WTC11 (cell line): ENCODE measurements around the gene MCCC2. TPM values are rescaled to one million over a fixed set of nuclear protein-coding genes. Genes with fewer than 3 reads are reported as not detected.

Experiments
- ATAC-seq: fragments of 200-7000 bp; cut with Tn5 transposase; 2 replicates; pipeline ENCODE4 v1.10.0; 2021; ENCODE audit warnings: mild to moderate bottlenecking, moderate library complexity
- CTCF ChIA-PET: fragments of 300-600 bp; sonication (Branson Sonifier 250); formaldehyde crosslinking; loops from one replicate; lab custom pipeline; 2021; ENCODE audit warnings: antibody characterized with exemption; lab: Charles Lee
- POLR2A ChIA-PET: fragments of 350-600 bp; sonication (Branson Sonifier 250); formaldehyde crosslinking; loops from one replicate; lab custom pipeline; 2021; ENCODE audit warnings: antibody characterized with exemption; lab: Charles Lee
- DNase-seq: peaks from one replicate; pipeline ENCODE4 v3.0.0; 2021; ENCODE audit warnings: low spot score
- H3K27ac Mint-ChIP-seq: 2 replicates; pipeline ENCODE4 v1.8.0; 2021; ENCODE audit warnings: mixed read lengths
- H3K27me3 Mint-ChIP-seq: 2 replicates; pipeline ENCODE4 v1.8.0; 2021; ENCODE audit warnings: low read depth, mild to moderate bottlenecking, moderate library complexity, mixed read lengths
- H3K36me3 Mint-ChIP-seq: 2 replicates; pipeline ENCODE4 v1.8.0; 2021; ENCODE audit warnings: mixed read lengths
- H3K4me1 Mint-ChIP-seq: 2 replicates; pipeline ENCODE4 v1.8.0; 2022; ENCODE audit warnings: mixed read lengths
- H3K4me3 Mint-ChIP-seq: 2 replicates; pipeline ENCODE4 v1.8.0; 2021; ENCODE audit warnings: mild to moderate bottlenecking, moderate library complexity, mixed read lengths
- H3K9me3 Mint-ChIP-seq: 2 replicates; pipeline ENCODE4 v1.8.0; 2021; ENCODE audit warnings: mixed read lengths
- AR ChIP-seq: fragments of 250-450 bp; sonication (Bioruptor Pico); IDR thresholded peaks from 2 replicates; pipeline ENCODE4 v1.9.0; 2021; ENCODE audit warnings: mild to moderate bottlenecking
- ATF1 ChIP-seq: sonication (generic); formaldehyde crosslinking; IDR thresholded peaks from 2 replicates; pipeline ENCODE4 v1.8.1; 2023; ENCODE audit warnings: mild to moderate bottlenecking, moderate library complexity, missing genetic modification reagents
- ATF6 ChIP-seq: sonication (generic); formaldehyde crosslinking; IDR thresholded peaks from 2 replicates; pipeline ENCODE4 v1.8.1; 2023; ENCODE audit warnings: mild to moderate bottlenecking, missing genetic modification reagents
- CREM ChIP-seq: sonication (generic); formaldehyde crosslinking; IDR thresholded peaks from 2 replicates; pipeline ENCODE4 v1.8.1; 2022; ENCODE audit warnings: mild to moderate bottlenecking, missing genetic modification reagents, moderate library complexity
- CTCF ChIP-seq: fragments of 200-600 bp; IDR thresholded peaks from 2 replicates; pipeline ENCODE4 v1.8.0; 2022; ENCODE audit warnings: antibody characterized with exemption
- EMX1 ChIP-seq: fragments of 250-450 bp; sonication (Bioruptor Pico); IDR thresholded peaks from 2 replicates; pipeline ENCODE4 v1.8.0; 2021; ENCODE audit warnings: mild to moderate bottlenecking
- ERG ChIP-seq: fragments of 250-450 bp; sonication (Bioruptor Pico); IDR thresholded peaks from 2 replicates; pipeline ENCODE4 v1.8.0; 2021; ENCODE audit warnings: mild to moderate bottlenecking
- ESRRA ChIP-seq: sonication (generic); formaldehyde crosslinking; IDR thresholded peaks from 2 replicates; pipeline ENCODE4 v1.8.1; 2022; ENCODE audit warnings: mild to moderate bottlenecking, missing genetic modification reagents, borderline replicate concordance
- HMGA2 ChIP-seq: fragments of 250-450 bp; sonication (Bioruptor Pico); IDR thresholded peaks from 2 replicates; pipeline ENCODE4 v1.4.0; 2021; ENCODE audit warnings: mild to moderate bottlenecking, moderate library complexity
- HMGXB4 ChIP-seq: sonication (generic); formaldehyde crosslinking; IDR thresholded peaks from 2 replicates; pipeline ENCODE4 v1.8.1; 2023; ENCODE audit warnings: mild to moderate bottlenecking, moderate library complexity, missing genetic modification reagents
- IRF2 ChIP-seq: sonication (generic); formaldehyde crosslinking; IDR thresholded peaks from 2 replicates; pipeline ENCODE4 v1.8.0; 2022; ENCODE audit warnings: low read depth, missing genetic modification reagents, borderline replicate concordance
- JAZF1 ChIP-seq: fragments of 250-450 bp; sonication (Bioruptor Pico); IDR thresholded peaks from 2 replicates; pipeline ENCODE4 v1.9.0; 2021; ENCODE audit warnings: moderate library complexity, mild to moderate bottlenecking, inconsistent platforms
- JUN ChIP-seq: sonication (generic); formaldehyde crosslinking; IDR thresholded peaks from 2 replicates; pipeline ENCODE4 v1.8.0; 2023; ENCODE audit warnings: mild to moderate bottlenecking, missing genetic modification reagents
- MYBL2 ChIP-seq: sonication (generic); formaldehyde crosslinking; IDR thresholded peaks from 2 replicates; pipeline ENCODE4 v1.8.1; 2023; ENCODE audit warnings: mild to moderate bottlenecking, moderate library complexity, missing genetic modification reagents
- NFATC4 ChIP-seq: fragments of 250-450 bp; sonication (Bioruptor Pico); IDR thresholded peaks from 2 replicates; pipeline ENCODE4 v1.9.0; 2021; ENCODE audit warnings: mild to moderate bottlenecking
- NFYB ChIP-seq: sonication (generic); formaldehyde crosslinking; conservative IDR thresholded peaks from 2 replicates; pipeline ENCODE4 v1.8.0; 2022; ENCODE audit warnings: low read depth, missing genetic modification reagents
- NR3C1 ChIP-seq: sonication (generic); formaldehyde crosslinking; conservative IDR thresholded peaks from 2 replicates; pipeline ENCODE4 v1.8.1; 2023; ENCODE audit warnings: low read depth, mild to moderate bottlenecking, missing genetic modification reagents
- PRRX2 ChIP-seq: fragments of 250-450 bp; sonication (Bioruptor Pico); IDR thresholded peaks from 2 replicates; pipeline ENCODE4 v1.8.0; 2021; ENCODE audit warnings: mild to moderate bottlenecking
- SMAD4 ChIP-seq: sonication (generic); formaldehyde crosslinking; IDR thresholded peaks from 2 replicates; pipeline ENCODE4 v1.8.0; 2022; ENCODE audit warnings: mild to moderate bottlenecking, missing genetic modification reagents
- SP1 ChIP-seq: sonication (generic); formaldehyde crosslinking; conservative IDR thresholded peaks from 2 replicates; pipeline ENCODE4 v1.8.1; 2022; ENCODE audit warnings: missing genetic modification reagents
- TEAD1 ChIP-seq: sonication (generic); formaldehyde crosslinking; IDR thresholded peaks from 2 replicates; pipeline ENCODE4 v1.8.0; 2022; ENCODE audit warnings: mild to moderate bottlenecking, missing genetic modification reagents
- ZBTB21 ChIP-seq: sonication (generic); formaldehyde crosslinking; IDR thresholded peaks from 2 replicates; pipeline ENCODE4 v1.8.1; 2023; ENCODE audit warnings: mild to moderate bottlenecking, missing genetic modification reagents, borderline replicate concordance
- ZNF232 ChIP-seq: sonication (generic); formaldehyde crosslinking; IDR thresholded peaks from 2 replicates; pipeline ENCODE4 v1.8.0; 2022; ENCODE audit warnings: mild to moderate bottlenecking, missing genetic modification reagents
- ZNF423 ChIP-seq: fragments of 250-450 bp; sonication (Bioruptor Pico); IDR thresholded peaks from 2 replicates; pipeline ENCODE4 v2.1.2; 2022; ENCODE audit warnings: mild to moderate bottlenecking, moderate library complexity
- ZNF425 ChIP-seq: fragments of 250-450 bp; sonication (Bioruptor Pico); conservative IDR thresholded peaks from 2 replicates; pipeline ENCODE4 v1.9.0; 2021; ENCODE audit warnings: mild to moderate bottlenecking
- ZNF671 ChIP-seq: fragments of 250-450 bp; sonication (Bioruptor Pico); IDR thresholded peaks from 2 replicates; pipeline ENCODE4 v1.8.0; 2021; ENCODE audit warnings: mild to moderate bottlenecking
- total RNA-seq: library from RNA; stranded (reverse); gene quantifications from 3 replicates; pipeline ENCODE4 v1.2.3, GENCODE V29; 2021

Gene MCCC2
- total RNA-seq, 1 experiment from 2014 or later: 65.0 TPM

- Mint-ChIP-seq H3K4me1 (no peaks in the 10 kb centered on the region), H3K27me3 (no peaks in the 10 kb centered on the region), H3K27ac (no peak overlapping the region), H3K9me3 (no peaks in the 10 kb centered on the region), H3K4me3 (no peak overlapping the region), H3K36me3 (peaks cover 30% of the 10 kb centered on the region)
- CTCF ChIA-PET: no interaction called here
- TF ChIP-seq CREM (CRISPR knock-in tag) (no peak), ZBTB21 (no peak), ZNF423 (no peak), SP1 (CRISPR knock-in tag) (no peak), NR3C1 (CRISPR knock-in tag) (no peak), ERG (CRISPR knock-in tag) (no peak), SMAD4 (CRISPR knock-in tag) (no peak), ATF1 (CRISPR knock-in tag) (no peak), HMGA2 (no peak), JAZF1 (CRISPR knock-in tag) (no peak), AR (CRISPR knock-in tag) (no peak), IRF2 (CRISPR knock-in tag) (no peak), ZNF671 (no peak), JUN (CRISPR knock-in tag) (no peak), NFATC4 (CRISPR knock-in tag) (no peak), ATF6 (no peak), ZNF425 (CRISPR knock-in tag) (no peak), MYBL2 (CRISPR knock-in tag) (no peak)
- no peak for ATAC-seq
- POLR2A ChIA-PET: no interaction called here
- DNase-seq: no peak
These were observed 22.2 kb upstream of the MCCC2 start for GRCh38 chr5:71564895-71565294.

GRCh38 chr5:71569748-71570509, 17.2 kb upstream of the MCCC2 start:
- Mint-ChIP-seq H3K4me1 (peaks cover 10% of the 10 kb centered on the region), H3K9me3 (peaks cover 11% of the 10 kb centered on the region), H3K27ac (no peak overlapping the region), H3K36me3 (peaks cover 15% of the 10 kb centered on the region), H3K4me3 (no peak overlapping the region), H3K27me3 (0 out of 2 replicates have a peak, but pooled peaks cover 3% of the 10 kb centered on the region)
- POLR2A ChIA-PET: no interaction called here
- DNase-seq (no peak), ATAC-seq (no peak)
- CTCF ChIA-PET: no interaction called here
- TF ChIP-seq ZNF232 (CRISPR knock-in tag) (no peak), PRRX2 (CRISPR knock-in tag) (no peak), CTCF (no peak), TEAD1 (CRISPR knock-in tag) (no peak), ESRRA (CRISPR knock-in tag) (no peak), NFYB (CRISPR knock-in tag) (no peak), EMX1 (CRISPR knock-in tag) (no peak), HMGXB4 (CRISPR knock-in tag) (no peak)
